ENCODE measurements around the gene DARS1. TPM values are rescaled to one million over a fixed set of nuclear protein-coding genes. Genes with fewer than 3 reads are reported as not detected.
A peak's percentile ranks its signal among the peaks of the same experiment; 100 is the strongest.

DARS1 gene
- polyA plus RNA-seq, 4 donors = 27.8 to 72.8 (median 33.1) TPM

- no peaks in the 10 kb centered on the region for H3K27me3 ChIP-seq (ENCODE audit: control insufficient read depth in 3 of 3, insufficient read depth in 3 of 3, low read length in 3 of 3)
- no peak overlapping the region for H3K4me3 ChIP-seq (ENCODE audit: low read depth in 1 of 3, low read length in 3 of 3)
- H3K36me3 ChIP-seq (ENCODE audit: control insufficient read depth in 3 of 3, insufficient read depth in 2 of 3, low read depth in 1 of 3, low read length in 3 of 3) = no peaks in the 10 kb centered on the region
- DNase-seq (no peak), FAIRE-seq (no peak)
- H3K9me3 ChIP-seq (ENCODE audit: control insufficient read depth in 2 of 2, insufficient read depth in 1 of 2, low read depth in 1 of 2, low read length in 1 of 2) = no peaks in the 10 kb centered on the region
- no peak overlapping the region for H3K27ac ChIP-seq (ENCODE audit: low read depth in 1 of 3, low read length in 2 of 3)
- 87 to 94% (median 94%) methylated on average over 2 of the region's 2 CpGs for WGBS, 3 donors
- H3K4me1 ChIP-seq (ENCODE audit: control insufficient read depth in 3 of 3, insufficient read depth in 2 of 3, low read depth in 1 of 3, low read length in 2 of 3) = peaks cover 0 to 5% (median 0%) of the 10 kb centered on the region in 3 donors
Measured at GRCh38 chr2:135987441-135987840, 2.0 kb upstream of the DARS1 start.

- Histone ChIP-seq H3K27ac (ENCODE audit: low read depth in 1 of 3, low read length in 2 of 3) (no peak overlapping the region), H3K4me3 (ENCODE audit: low read depth in 1 of 3, low read length in 3 of 3) (no peak overlapping the region), H3K9me3 (ENCODE audit: control insufficient read depth in 2 of 2, insufficient read depth in 1 of 2, low read depth in 1 of 2, low read length in 1 of 2) (no peaks in the 10 kb centered on the region), H3K4me1 (ENCODE audit: control insufficient read depth in 3 of 3, insufficient read depth in 2 of 3, low read depth in 1 of 3, low read length in 2 of 3) (peaks cover 0 to 5% (median 0%) of the 10 kb centered on the region in 3 donors), H3K27me3 (ENCODE audit: control insufficient read depth in 3 of 3, insufficient read depth in 3 of 3, low read length in 3 of 3) (no peaks in the 10 kb centered on the region), H3K36me3 (ENCODE audit: control insufficient read depth in 3 of 3, insufficient read depth in 2 of 3, low read depth in 1 of 3, low read length in 3 of 3) (no peaks in the 10 kb centered on the region)
- WGBS, 3 donors = 95% methylated on average over 5 of the region's 5 CpGs
- FAIRE-seq (no peak), DNase-seq (no peak)
Measured at GRCh38 chr2:135986507-135986906, 1.1 kb upstream of the DARS1 start.

- Histone ChIP-seq H3K4me1 (ENCODE audit: control insufficient read depth in 3 of 3, insufficient read depth in 2 of 3, low read depth in 1 of 3, low read length in 2 of 3) (peaks cover 0 to 5% (median 0%) of the 10 kb centered on the region in 3 donors), H3K27ac (ENCODE audit: low read depth in 1 of 3, low read length in 2 of 3) (peak overlapping the region; percentile 50 to 100 (median 97)), H3K36me3 (ENCODE audit: control insufficient read depth in 3 of 3, insufficient read depth in 2 of 3, low read depth in 1 of 3, low read length in 3 of 3) (no peaks in the 10 kb centered on the region), H3K9me3 (ENCODE audit: control insufficient read depth in 2 of 2, insufficient read depth in 1 of 2, low read depth in 1 of 2, low read length in 1 of 2) (no peaks in the 10 kb centered on the region), H3K4me3 (ENCODE audit: low read depth in 1 of 3, low read length in 3 of 3) (peak overlapping the region; percentile 82 to 98 (median 92)), H3K27me3 (ENCODE audit: control insufficient read depth in 3 of 3, insufficient read depth in 3 of 3, low read length in 3 of 3) (no peaks in the 10 kb centered on the region)
- WGBS, 3 donors = 20 to 24% (median 23%) methylated on average over 19 of the region's 19 CpGs
- no peak for DNase-seq
- no peak for FAIRE-seq
Measured at GRCh38 chr2:135985826-135986393, 484 bp upstream of the DARS1 start.

GRCh38 chr2:135984199-135985017 is 1.0 kb downstream of the DARS1 start:
- FAIRE-seq (no peak), DNase-seq (no peak)
- 4 to 10% (median 5%) methylated on average over 6 of the region's 6 CpGs for WGBS, 3 donors
- Histone ChIP-seq H3K4me3 (ENCODE audit: low read depth in 1 of 3, low read length in 3 of 3) (peak overlapping the region; percentile 82 to 98 (median 92)), H3K27ac (ENCODE audit: low read depth in 1 of 3, low read length in 2 of 3) (peak overlapping the region; percentile 94 to 100 (median 97)), H3K36me3 (ENCODE audit: control insufficient read depth in 3 of 3, insufficient read depth in 2 of 3, low read depth in 1 of 3, low read length in 3 of 3) (peaks cover 2 to 5% (median 4%) of the 10 kb centered on the region in 3 donors), H3K9me3 (ENCODE audit: control insufficient read depth in 2 of 2, insufficient read depth in 1 of 2, low read depth in 1 of 2, low read length in 1 of 2) (no peaks in the 10 kb centered on the region), H3K27me3 (ENCODE audit: control insufficient read depth in 3 of 3, insufficient read depth in 3 of 3, low read length in 3 of 3) (no peaks in the 10 kb centered on the region), H3K4me1 (ENCODE audit: control insufficient read depth in 3 of 3, insufficient read depth in 2 of 3, low read depth in 1 of 3, low read length in 2 of 3) (peaks cover 0 to 5% (median 4%) of the 10 kb centered on the region in 3 donors)

GRCh38 chr2:135980434-135981079 is 4.9 kb downstream of the DARS1 start:
- Histone ChIP-seq H3K9me3 (ENCODE audit: control insufficient read depth in 2 of 2, insufficient read depth in 1 of 2, low read depth in 1 of 2, low read length in 1 of 2) (no peaks in the 10 kb centered on the region), H3K4me1 (ENCODE audit: control insufficient read depth in 3 of 3, insufficient read depth in 2 of 3, low read depth in 1 of 3, low read length in 2 of 3) (peaks cover 0 to 4% (median 0%) of the 10 kb centered on the region in 3 donors), H3K27me3 (ENCODE audit: control insufficient read depth in 3 of 3, insufficient read depth in 3 of 3, low read length in 3 of 3) (no peaks in the 10 kb centered on the region), H3K36me3 (ENCODE audit: control insufficient read depth in 3 of 3, insufficient read depth in 2 of 3, low read depth in 1 of 3, low read length in 3 of 3) (peaks cover 6 to 12% (median 9%) of the 10 kb centered on the region in 3 donors), H3K4me3 (ENCODE audit: low read depth in 1 of 3, low read length in 3 of 3) (no peak overlapping the region), H3K27ac (ENCODE audit: low read depth in 1 of 3, low read length in 2 of 3) (no peak overlapping the region)
- no peak for DNase-seq
- 79 to 91% (median 90%) methylated on average over 5 of the region's 5 CpGs for WGBS, 3 donors
- FAIRE-seq = no peak

GRCh38 chr2:135975702-135976101 is 9.7 kb downstream of the DARS1 start:
- no peak for DNase-seq
- peaks cover 6 to 18% (median 12%) of the 10 kb centered on the region in 3 donors for H3K36me3 ChIP-seq (ENCODE audit: control insufficient read depth in 3 of 3, insufficient read depth in 2 of 3, low read depth in 1 of 3, low read length in 3 of 3)
- WGBS, 3 donors = 92 to 95% (median 94%) methylated on average over 2 of the region's 2 CpGs
- no peak overlapping the region for H3K27ac ChIP-seq (ENCODE audit: low read depth in 1 of 3, low read length in 2 of 3)
- FAIRE-seq = no peak
- H3K9me3 ChIP-seq (ENCODE audit: control insufficient read depth in 2 of 2, insufficient read depth in 1 of 2, low read depth in 1 of 2, low read length in 1 of 2) = no peaks in the 10 kb centered on the region
- no peaks in the 10 kb centered on the region for H3K27me3 ChIP-seq (ENCODE audit: control insufficient read depth in 3 of 3, insufficient read depth in 3 of 3, low read length in 3 of 3)
- peaks cover 0 to 4% (median 0%) of the 10 kb centered on the region in 3 donors for H3K4me1 ChIP-seq (ENCODE audit: control insufficient read depth in 3 of 3, insufficient read depth in 2 of 3, low read depth in 1 of 3, low read length in 2 of 3)
- no peak overlapping the region for H3K4me3 ChIP-seq (ENCODE audit: low read depth in 1 of 3, low read length in 3 of 3)

- no peaks in the 10 kb centered on the region for H3K9me3 ChIP-seq (ENCODE audit: control insufficient read depth in 2 of 2, insufficient read depth in 1 of 2, low read depth in 1 of 2, low read length in 1 of 2)
- no peak for DNase-seq
- no peak for FAIRE-seq
- 92 to 96% (median 95%) methylated on average over 5 of the region's 5 CpGs for WGBS, 3 donors
- no peaks in the 10 kb centered on the region for H3K4me1 ChIP-seq (ENCODE audit: control insufficient read depth in 3 of 3, insufficient read depth in 2 of 3, low read depth in 1 of 3, low read length in 2 of 3)
- H3K27ac ChIP-seq (ENCODE audit: low read depth in 1 of 3, low read length in 2 of 3) = no peak overlapping the region
- no peaks in the 10 kb centered on the region for H3K27me3 ChIP-seq (ENCODE audit: control insufficient read depth in 3 of 3, insufficient read depth in 3 of 3, low read length in 3 of 3)
- no peak overlapping the region for H3K4me3 ChIP-seq (ENCODE audit: low read depth in 1 of 3, low read length in 3 of 3)
- peaks cover 2 to 16% (median 10%) of the 10 kb centered on the region in 3 donors for H3K36me3 ChIP-seq (ENCODE audit: control insufficient read depth in 3 of 3, insufficient read depth in 2 of 3, low read depth in 1 of 3, low read length in 3 of 3)
Measured at GRCh38 chr2:135974036-135974435, 11.4 kb downstream of the DARS1 start.

- no peak for FAIRE-seq
- no peak overlapping the region for H3K4me3 ChIP-seq (ENCODE audit: low read depth in 1 of 3, low read length in 3 of 3)
- DNase-seq = no peak
- H3K36me3 ChIP-seq (ENCODE audit: control insufficient read depth in 3 of 3, insufficient read depth in 2 of 3, low read depth in 1 of 3, low read length in 3 of 3) = peaks cover 3 to 12% (median 3%) of the 10 kb centered on the region in 3 donors
- WGBS, 3 donors = 96 to 98% (median 97%) methylated on average over 4 of the region's 4 CpGs
- H3K4me1 ChIP-seq (ENCODE audit: control insufficient read depth in 3 of 3, insufficient read depth in 2 of 3, low read depth in 1 of 3, low read length in 2 of 3) = no peaks in the 10 kb centered on the region
- no peak overlapping the region for H3K27ac ChIP-seq (ENCODE audit: low read depth in 1 of 3, low read length in 2 of 3)
- H3K9me3 ChIP-seq (ENCODE audit: control insufficient read depth in 2 of 2, insufficient read depth in 1 of 2, low read depth in 1 of 2, low read length in 1 of 2) = no peaks in the 10 kb centered on the region
- no peaks in the 10 kb centered on the region for H3K27me3 ChIP-seq (ENCODE audit: control insufficient read depth in 3 of 3, insufficient read depth in 3 of 3, low read length in 3 of 3)
Measured at GRCh38 chr2:135969655-135970387, 15.6 kb downstream of the DARS1 start.

Measured in small intestine (tissue), 7 donors.